ENCODE measurements around the gene DAZAP2. TPM values are rescaled to one million over a fixed set of nuclear protein-coding genes. Genes with fewer than 3 reads are reported as not detected.

Gene DAZAP2
- total and polyA plus RNA-seq, 9 of the 15 experiments (the other 6 are each of a cell fraction or from before 2014, with no cell fraction given): 116 to 668 (median 227) TPM

DNA sequence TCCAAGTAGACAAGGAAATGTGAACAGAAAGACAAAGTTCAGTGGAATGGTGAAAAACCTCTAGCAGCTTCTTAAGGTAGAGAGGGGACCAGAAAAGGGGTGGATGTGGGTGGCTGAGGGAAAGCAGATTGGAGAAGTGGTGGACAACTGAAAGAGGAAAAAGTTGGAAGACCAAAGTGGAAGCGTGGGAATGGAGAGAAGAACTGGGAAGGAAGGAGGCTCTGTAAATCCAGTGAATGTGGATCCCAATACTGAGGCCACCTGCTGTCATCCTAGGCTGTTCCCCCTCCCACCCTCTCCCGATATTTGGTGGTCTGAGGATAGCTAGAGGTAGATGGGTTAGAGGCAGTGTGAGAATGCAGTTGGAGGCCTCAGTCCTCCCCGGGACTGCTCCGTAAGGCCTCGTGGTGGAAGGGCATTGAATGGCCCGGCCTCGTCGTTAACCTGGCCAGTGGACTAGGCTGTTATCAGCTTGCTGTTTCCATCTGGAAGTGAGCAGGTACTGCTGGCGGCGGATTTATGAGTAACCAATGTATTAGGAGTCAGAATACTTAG is 19.9 kb upstream of the DAZAP2 start (continued):
- TF ChIP-seq POLR2H (tag; IDR thresholded peaks at IDR 0.05; ENCODE audit: low read depth): no peak
- no peak for TF ChIP-seq ZNF140 (CRISPR knock-in tag; IDR thresholded peaks at IDR 0.05)
- TF ChIP-seq, protein P1, sequence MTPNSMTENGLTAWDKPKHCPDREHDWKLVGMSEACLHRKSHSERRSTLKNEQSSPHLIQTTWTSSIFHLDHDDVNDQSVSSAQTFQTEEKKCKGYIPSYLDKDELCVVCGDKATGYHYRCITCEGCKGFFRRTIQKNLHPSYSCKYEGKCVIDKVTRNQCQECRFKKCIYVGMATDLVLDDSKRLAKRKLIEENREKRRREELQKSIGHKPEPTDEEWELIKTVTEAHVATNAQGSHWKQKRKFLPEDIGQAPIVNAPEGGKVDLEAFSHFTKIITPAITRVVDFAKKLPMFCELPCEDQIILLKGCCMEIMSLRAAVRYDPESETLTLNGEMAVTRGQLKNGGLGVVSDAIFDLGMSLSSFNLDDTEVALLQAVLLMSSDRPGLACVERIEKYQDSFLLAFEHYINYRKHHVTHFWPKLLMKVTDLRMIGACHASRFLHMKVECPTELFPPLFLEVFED (CRISPR knock-in tag; conservative IDR thresholded peaks at IDR 0.05): peak; percentile 73; the same call in 1 of the 2 replicates
- TF ChIP-seq, protein P2, sequence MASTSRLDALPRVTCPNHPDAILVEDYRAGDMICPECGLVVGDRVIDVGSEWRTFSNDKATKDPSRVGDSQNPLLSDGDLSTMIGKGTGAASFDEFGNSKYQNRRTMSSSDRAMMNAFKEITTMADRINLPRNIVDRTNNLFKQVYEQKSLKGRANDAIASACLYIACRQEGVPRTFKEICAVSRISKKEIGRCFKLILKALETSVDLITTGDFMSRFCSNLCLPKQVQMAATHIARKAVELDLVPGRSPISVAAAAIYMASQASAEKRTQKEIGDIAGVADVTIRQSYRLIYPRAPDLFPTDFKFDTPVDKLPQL (IDR thresholded peaks at IDR 0.05; ENCODE audit: extremely low read depth, insufficient read length): no peak
- TF ChIP-seq FIP1L1 (IDR thresholded peaks at IDR 0.05; ENCODE audit: low read depth, low read length, poor library complexity, severe bottlenecking): no peak
- TF ChIP-seq, protein P3, sequence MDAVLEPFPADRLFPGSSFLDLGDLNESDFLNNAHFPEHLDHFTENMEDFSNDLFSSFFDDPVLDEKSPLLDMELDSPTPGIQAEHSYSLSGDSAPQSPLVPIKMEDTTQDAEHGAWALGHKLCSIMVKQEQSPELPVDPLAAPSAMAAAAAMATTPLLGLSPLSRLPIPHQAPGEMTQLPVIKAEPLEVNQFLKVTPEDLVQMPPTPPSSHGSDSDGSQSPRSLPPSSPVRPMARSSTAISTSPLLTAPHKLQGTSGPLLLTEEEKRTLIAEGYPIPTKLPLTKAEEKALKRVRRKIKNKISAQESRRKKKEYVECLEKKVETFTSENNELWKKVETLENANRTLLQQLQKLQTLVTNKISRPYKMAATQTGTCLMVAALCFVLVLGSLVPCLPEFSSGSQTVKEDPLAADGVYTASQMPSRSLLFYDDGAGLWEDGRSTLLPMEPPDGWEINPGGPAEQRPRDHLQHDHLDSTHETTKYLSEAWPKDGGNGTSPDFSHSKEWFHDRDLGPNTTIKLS (IDR thresholded peaks at IDR 0.05; ENCODE audit: borderline replicate concordance, low read depth): 0 out of 2 replicates have a peak, but pooled peaks have one; percentile 6
- no peak for TF ChIP-seq SNIP1 (IDR thresholded peaks at IDR 0.05; ENCODE audit: low read depth)
- TF ChIP-seq EHMT2 (IDR thresholded peaks at IDR 0.05): no peak
- TF ChIP-seq, protein P4, sequence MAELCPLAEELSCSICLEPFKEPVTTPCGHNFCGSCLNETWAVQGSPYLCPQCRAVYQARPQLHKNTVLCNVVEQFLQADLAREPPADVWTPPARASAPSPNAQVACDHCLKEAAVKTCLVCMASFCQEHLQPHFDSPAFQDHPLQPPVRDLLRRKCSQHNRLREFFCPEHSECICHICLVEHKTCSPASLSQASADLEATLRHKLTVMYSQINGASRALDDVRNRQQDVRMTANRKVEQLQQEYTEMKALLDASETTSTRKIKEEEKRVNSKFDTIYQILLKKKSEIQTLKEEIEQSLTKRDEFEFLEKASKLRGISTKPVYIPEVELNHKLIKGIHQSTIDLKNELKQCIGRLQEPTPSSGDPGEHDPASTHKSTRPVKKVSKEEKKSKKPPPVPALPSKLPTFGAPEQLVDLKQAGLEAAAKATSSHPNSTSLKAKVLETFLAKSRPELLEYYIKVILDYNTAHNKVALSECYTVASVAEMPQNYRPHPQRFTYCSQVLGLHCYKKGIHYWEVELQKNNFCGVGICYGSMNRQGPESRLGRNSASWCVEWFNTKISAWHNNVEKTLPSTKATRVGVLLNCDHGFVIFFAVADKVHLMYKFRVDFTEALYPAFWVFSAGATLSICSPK (IDR thresholded peaks at IDR 0.05; ENCODE audit: borderline replicate concordance): no peak
- no peak for TF ChIP-seq ZNF75A (CRISPR knock-in tag; IDR thresholded peaks at IDR 0.05)
- TF ChIP-seq ZNF384 (IDR thresholded peaks at IDR 0.05; ENCODE audit: low read depth, low read length): no peak
- no peak for TF ChIP-seq ZNF707 (CRISPR knock-in tag; conservative IDR thresholded peaks at IDR 0.05)
- TF ChIP-seq MAFG (tag; conservative IDR thresholded peaks at IDR 0.05): no peak
- TF ChIP-seq, protein P5, sequence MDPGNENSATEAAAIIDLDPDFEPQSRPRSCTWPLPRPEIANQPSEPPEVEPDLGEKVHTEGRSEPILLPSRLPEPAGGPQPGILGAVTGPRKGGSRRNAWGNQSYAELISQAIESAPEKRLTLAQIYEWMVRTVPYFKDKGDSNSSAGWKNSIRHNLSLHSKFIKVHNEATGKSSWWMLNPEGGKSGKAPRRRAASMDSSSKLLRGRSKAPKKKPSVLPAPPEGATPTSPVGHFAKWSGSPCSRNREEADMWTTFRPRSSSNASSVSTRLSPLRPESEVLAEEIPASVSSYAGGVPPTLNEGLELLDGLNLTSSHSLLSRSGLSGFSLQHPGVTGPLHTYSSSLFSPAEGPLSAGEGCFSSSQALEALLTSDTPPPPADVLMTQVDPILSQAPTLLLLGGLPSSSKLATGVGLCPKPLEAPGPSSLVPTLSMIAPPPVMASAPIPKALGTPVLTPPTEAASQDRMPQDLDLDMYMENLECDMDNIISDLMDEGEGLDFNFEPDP (CRISPR knock-in tag; IDR thresholded peaks at IDR 0.05): peak; percentile 33; the same call in 1 of the 2 replicates
- no peak for TF ChIP-seq NCOA1 (IDR thresholded peaks at IDR 0.05; ENCODE audit: low read depth)
- TF ChIP-seq KDM2B (CRISPR knock-in tag; IDR thresholded peaks at IDR 0.05): no peak
- TF ChIP-seq, protein P6, sequence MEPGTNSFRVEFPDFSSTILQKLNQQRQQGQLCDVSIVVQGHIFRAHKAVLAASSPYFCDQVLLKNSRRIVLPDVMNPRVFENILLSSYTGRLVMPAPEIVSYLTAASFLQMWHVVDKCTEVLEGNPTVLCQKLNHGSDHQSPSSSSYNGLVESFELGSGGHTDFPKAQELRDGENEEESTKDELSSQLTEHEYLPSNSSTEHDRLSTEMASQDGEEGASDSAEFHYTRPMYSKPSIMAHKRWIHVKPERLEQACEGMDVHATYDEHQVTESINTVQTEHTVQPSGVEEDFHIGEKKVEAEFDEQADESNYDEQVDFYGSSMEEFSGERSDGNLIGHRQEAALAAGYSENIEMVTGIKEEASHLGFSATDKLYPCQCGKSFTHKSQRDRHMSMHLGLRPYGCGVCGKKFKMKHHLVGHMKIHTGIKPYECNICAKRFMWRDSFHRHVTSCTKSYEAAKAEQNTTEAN (CRISPR knock-in tag; IDR thresholded peaks at IDR 0.05): peak; percentile 47; the same call in 1 of the 2 replicates
- TF ChIP-seq MXI1 (IDR thresholded peaks at IDR 0.05; ENCODE audit: low read depth, low read length): no peak
- TF ChIP-seq MED1 (CRISPR knock-in tag; IDR thresholded peaks at IDR 0.05; ENCODE audit: borderline replicate concordance): no peak

Measured in K562 (cell line).